Esophagus squamous epithelium (tissue), 4 donors: ENCODE data around the gene PI4KB.

Experiments used
- CTCF ChIP-seq, 6 experiments: fragments of 450-650 bp in 4 of 6; fragments of 200-600 bp in 2 of 6; sonication (generic) in 2 of 6; IDR thresholded peaks; one replicate each; pipeline ENCODE4 v1.5.1; 2016 to 2019; ENCODE audit warnings: antibody characterized with exemption in 6 of 6, mild to moderate bottlenecking in 4 of 6, moderate library complexity in 4 of 6
- POLR2A ChIP-seq, 4 donors: fragments of 450-650 bp; IDR thresholded peaks; one replicate each; pipeline ENCODE4 v1.6.1; 2017; ENCODE audit warnings: antibody characterized with exemption in 4 of 4, mild to moderate bottlenecking in 4 of 4, moderate library complexity in 3 of 4

- no peak for TF ChIP-seq POLR2A (IDR thresholded peaks at IDR 0.05)
- TF ChIP-seq CTCF (IDR thresholded peaks at IDR 0.05), result no peak
These were observed 19.0 kb upstream of the PI4KB start for GRCh38 chr1:151346082-151346768.
